Activated naive CD4-positive, alpha-beta T cell treated with anti-CD3 and anti-CD28 coated beads, Interleukin-2, amount 50 U/mL, for 72 hours (primary cell): ENCODE data around the gene PHYH. TPM values are rescaled to one million over a fixed set of nuclear protein-coding genes. Genes with fewer than 3 reads are reported as not detected.
A peak's percentile ranks its signal among the peaks of the same experiment; 100 is the strongest.
"Not testable (repeated sequence)": the region's sequence is repeated elsewhere in the genome, so short reads cannot be mapped to it uniquely, and the experiment has no call there.

Source experiments
- ATAC-seq, 2 donors: fragments of 150-1000 bp; cut with Tn5 transposase; 2 replicates each; pipeline ENCODE4 v1.10.0; 2021; ENCODE audit warnings: mild to moderate bottlenecking in 2 of 2, moderate library complexity in 2 of 2
- DNase-seq, 2 donors: peaks; one replicate each; pipeline ENCODE4 v3.0.0; 2021 to 2022; ENCODE audit warnings: low spot score in 2 of 2
- H3K27ac Mint-ChIP-seq, 2 donors: one replicate each; pipeline ENCODE4 v1.8.0; 2022; ENCODE audit warnings: mild to moderate bottlenecking in 2 of 2, mixed read lengths in 2 of 2
- H3K36me3 Mint-ChIP-seq, 2 donors: one replicate each; pipeline ENCODE4 v1.8.0; 2022; ENCODE audit warnings: mixed read lengths in 2 of 2
- H3K9me3 Mint-ChIP-seq, 2 donors: one replicate each; pipeline ENCODE4 v1.8.0; 2022; ENCODE audit warnings: mixed read lengths in 2 of 2
- total RNA-seq, 2 donors: library from RNA; stranded (reverse); gene quantifications; one replicate each; pipeline ENCODE4 v1.2.3, GENCODE V29; 2022

PHYH gene
- total RNA-seq, 2 donors from 2014 or later = 14.0 to 17.5 TPM

GRCh38 chr10:13256627-13257026 lies 43.2 kb downstream of the PHYH start:
- DNase-seq = no peak
- H3K9me3 Mint-ChIP-seq = peaks cover 0 to 5% of the 10 kb centered on the region in 2 donors
- no peak overlapping the region for H3K27ac Mint-ChIP-seq
- no peak for ATAC-seq
- H3K36me3 Mint-ChIP-seq = peaks cover 0 to 5% of the 10 kb centered on the region in 2 donors

- Mint-ChIP-seq H3K36me3 (no peaks in the 10 kb centered on the region), H3K27ac (no peak overlapping the region), H3K9me3 (no peaks in the 10 kb centered on the region)
- DNase-seq (no peak), ATAC-seq (no peak)
These were observed 46.1 kb downstream of the PHYH start for GRCh38 chr10:13253726-13254125.

- DNase-seq (no peak), ATAC-seq (no peak)
- no peaks in the 10 kb centered on the region for H3K36me3 Mint-ChIP-seq
- H3K27ac Mint-ChIP-seq = no peak overlapping the region
- H3K9me3 Mint-ChIP-seq = no peaks in the 10 kb centered on the region
These were observed 52.1 kb downstream of the PHYH start for GRCh38 chr10:13247784-13248183.

- Mint-ChIP-seq H3K36me3 (no peaks in the 10 kb centered on the region), H3K27ac (no peak overlapping the region), H3K9me3 (no peaks in the 10 kb centered on the region)
- ATAC-seq = no peak
- no peak for DNase-seq
These were observed 52.6 kb downstream of the PHYH start for GRCh38 chr10:13247246-13247645.

- ATAC-seq, H3K27ac Mint-ChIP-seq, DNase-seq, H3K9me3 Mint-ChIP-seq, H3K36me3 Mint-ChIP-seq: not testable (repeated sequence)
These were observed 57.6 kb downstream of the PHYH start for GRCh38 chr10:13242260-13242659.

GRCh38 chr10:13241613-13242012 lies 58.3 kb downstream of the PHYH start:
- no peaks in the 10 kb centered on the region for H3K36me3 Mint-ChIP-seq
- ATAC-seq (no peak), DNase-seq (no peak)
- no peak overlapping the region for H3K27ac Mint-ChIP-seq
- no peaks in the 10 kb centered on the region for H3K9me3 Mint-ChIP-seq

- H3K9me3 Mint-ChIP-seq = no peaks in the 10 kb centered on the region
These were observed 59.9 kb downstream of the PHYH start for GRCh38 chr10:13239923-13240322.

GRCh38 chr10:13238271-13239077 lies 61.4 kb downstream of the PHYH start:
- ATAC-seq = no peak
- H3K36me3 Mint-ChIP-seq = no peaks in the 10 kb centered on the region
- no peaks in the 10 kb centered on the region for H3K9me3 Mint-ChIP-seq
- DNase-seq = no peak
- H3K27ac Mint-ChIP-seq = no peak overlapping the region

More at GRCh38 chr10:13239923-13240322, 59.9 kb downstream of the PHYH start:
- Mint-ChIP-seq H3K27ac (no peak overlapping the region), H3K36me3 (no peaks in the 10 kb centered on the region)
- ATAC-seq (no peak), DNase-seq (no peak)

- no peaks in the 10 kb centered on the region for H3K36me3 Mint-ChIP-seq
- DNase-seq = no peak
These were observed 63.2 kb downstream of the PHYH start for GRCh38 chr10:13236638-13237037.

GRCh38 chr10:13234736-13235135 lies 65.1 kb downstream of the PHYH start:
- H3K27ac Mint-ChIP-seq, H3K9me3 Mint-ChIP-seq, ATAC-seq, DNase-seq, H3K36me3 Mint-ChIP-seq: not testable (repeated sequence)

More at GRCh38 chr10:13236638-13237037, 63.2 kb downstream of the PHYH start:
- ATAC-seq = no peak
- Mint-ChIP-seq H3K9me3 (no peaks in the 10 kb centered on the region), H3K27ac (peak overlapping the region in 1 of 2 donors; percentile 66)

GRCh38 chr10:13234172-13234571 lies 65.7 kb downstream of the PHYH start, which contains the start of gene UCMA:
Gene UCMA (minus strand): TSS chr10:13234374. CDS start chr10:13234258, 116 bp downstream.
- no peaks in the 10 kb centered on the region for H3K9me3 Mint-ChIP-seq
- H3K36me3 Mint-ChIP-seq = no peaks in the 10 kb centered on the region
- no peak within 1 kb of the TSS for H3K27ac Mint-ChIP-seq
- DNase-seq = no peak
- ATAC-seq = no peak

GRCh38 chr10:13233358-13233757 lies 66.5 kb downstream of the PHYH start:
- no peak for ATAC-seq

GRCh38 chr10:13231808-13232207 lies 68.1 kb downstream of the PHYH start:
- no peaks in the 10 kb centered on the region for H3K9me3 Mint-ChIP-seq
- H3K36me3 Mint-ChIP-seq = no peaks in the 10 kb centered on the region
- DNase-seq = no peak
- H3K27ac Mint-ChIP-seq = no peak overlapping the region
- no peak for ATAC-seq

More at GRCh38 chr10:13233358-13233757, 66.5 kb downstream of the PHYH start:
- H3K27ac Mint-ChIP-seq = no peak overlapping the region
- H3K9me3 Mint-ChIP-seq = no peaks in the 10 kb centered on the region
- H3K36me3 Mint-ChIP-seq = no peaks in the 10 kb centered on the region
- DNase-seq = no peak

GRCh38 chr10:13231190-13231589 lies 68.7 kb downstream of the PHYH start:
- H3K27ac Mint-ChIP-seq = no peak overlapping the region
- DNase-seq (no peak), ATAC-seq (no peak)
- no peaks in the 10 kb centered on the region for H3K36me3 Mint-ChIP-seq
- no peaks in the 10 kb centered on the region for H3K9me3 Mint-ChIP-seq

Other genes starting within 250 kb of the PHYH start
- 10 to 100 TPM; 47.8 to 66.5 TPM for gene OPTN, start 199.9 kb downstream of the PHYH start, total RNA-seq
- 10 to 100 TPM; 60.0 to 64.6 TPM for gene MCM10, start 138.5 kb downstream of the PHYH start, total RNA-seq
- not detected for gene UCMA, start 65.7 kb downstream of the PHYH start, total RNA-seq
- 10 to 100 TPM; 60.3 to 67.9 TPM for gene SEPHS1, start 48.2 kb upstream of the PHYH start, total RNA-seq
- not detected for gene BEND7, start 228.9 kb upstream of the PHYH start, total RNA-seq